ENCODE results near the gene DCLRE1A.

DNA sequence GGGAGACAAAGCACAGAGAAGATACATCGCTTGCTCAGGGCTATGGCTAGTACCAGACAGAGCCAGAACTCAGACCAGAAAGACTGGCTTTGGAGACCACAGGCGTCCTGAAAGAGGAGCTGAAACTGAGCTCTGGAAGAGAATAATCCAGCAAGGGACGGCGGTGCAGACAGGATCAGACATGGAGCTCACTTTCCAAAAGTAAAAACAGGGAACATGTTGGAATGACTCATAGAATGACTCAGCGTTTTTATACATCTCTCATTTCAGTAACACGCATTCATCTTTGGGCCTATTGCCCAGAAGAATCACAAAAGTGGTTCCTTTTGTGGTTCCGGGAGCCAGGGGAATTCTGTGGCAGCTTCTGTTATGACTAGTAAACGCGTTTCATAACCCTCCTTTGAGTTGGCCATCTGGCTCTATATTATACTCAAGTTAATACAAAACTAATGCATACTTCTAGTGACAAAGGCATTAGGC lies 65.2 kb downstream of the DCLRE1A start:
- TF ChIP-seq BHLHE40 (IDR thresholded peaks at IDR 0.05; ENCODE audit: borderline replicate concordance) (no peak), TARDBP (IDR thresholded peaks at IDR 0.05) (no peak), SP1 (IDR thresholded peaks at IDR 0.05) (no peak), SUZ12 (IDR thresholded peaks at IDR 0.05) (no peak), NFRKB (IDR thresholded peaks at IDR 0.05) (no peak), HDGF (IDR thresholded peaks at IDR 0.05; ENCODE audit: borderline replicate concordance) (no peak)
